ENCODE measurements around the gene DSN1.
"Not testable (repeated sequence)": the region's sequence is repeated elsewhere in the genome, so short reads cannot be mapped to it uniquely, and the experiment has no call there.

The DSN1 gene, protein sequence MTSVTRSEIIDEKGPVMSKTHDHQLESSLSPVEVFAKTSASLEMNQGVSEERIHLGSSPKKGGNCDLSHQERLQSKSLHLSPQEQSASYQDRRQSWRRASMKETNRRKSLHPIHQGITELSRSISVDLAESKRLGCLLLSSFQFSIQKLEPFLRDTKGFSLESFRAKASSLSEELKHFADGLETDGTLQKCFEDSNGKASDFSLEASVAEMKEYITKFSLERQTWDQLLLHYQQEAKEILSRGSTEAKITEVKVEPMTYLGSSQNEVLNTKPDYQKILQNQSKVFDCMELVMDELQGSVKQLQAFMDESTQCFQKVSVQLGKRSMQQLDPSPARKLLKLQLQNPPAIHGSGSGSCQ

GRCh38 chr20:36773597-36774390, at the start of gene DSN1:
DSN1 (minus strand) TSS chr20:36773763; CDS start chr20:36771458, 2,305 bp downstream.
- peak; percentile 97 for DNase-seq

DNA sequence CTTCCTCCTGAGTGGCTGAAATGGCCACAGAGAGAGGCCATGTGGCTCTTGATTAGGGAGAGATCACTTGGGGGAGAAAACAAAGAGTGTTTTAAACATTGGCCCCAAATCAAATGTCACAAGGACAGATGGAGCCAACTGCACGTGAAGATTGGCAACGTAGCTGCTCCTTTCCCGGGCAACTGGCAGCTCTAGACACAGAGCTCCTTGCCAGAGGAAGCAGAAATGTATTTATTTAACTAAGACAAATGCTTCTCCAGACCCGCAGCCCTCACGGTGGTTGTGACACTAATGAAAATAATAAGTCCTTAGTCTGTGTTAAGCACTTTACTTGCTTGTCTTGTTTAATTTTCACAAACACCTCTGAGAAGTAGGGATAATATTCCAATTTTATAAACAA, 49.6 kb upstream of the DSN1 start:
- DNase-seq, result no peak

GRCh38 chr20:36821964-36822437, 48.4 kb upstream of the DSN1 start:
- no peak for DNase-seq

DNA sequence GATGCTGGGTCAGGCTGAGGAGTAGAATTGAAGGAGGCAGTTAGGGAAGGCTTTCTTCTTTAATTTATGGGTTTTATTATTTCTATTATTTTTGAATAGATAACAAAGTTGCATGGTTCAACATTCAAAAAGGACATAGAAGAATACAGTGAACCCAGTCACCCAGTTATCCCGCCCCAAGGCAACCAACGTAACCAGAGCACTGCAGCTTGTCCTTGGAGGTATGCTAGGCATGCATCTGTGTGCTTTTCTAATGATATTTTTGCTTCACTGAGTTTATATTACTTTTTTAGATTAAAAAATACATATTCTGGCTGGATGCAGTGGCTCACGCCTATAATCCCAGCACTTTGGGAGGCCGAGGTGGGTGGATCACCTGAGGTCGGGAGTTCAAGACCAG, 47.4 kb upstream of the DSN1 start:
- no peak for DNase-seq

GRCh38 chr20:36820073-36820472, 46.5 kb upstream of the DSN1 start:
- no peak for DNase-seq

GRCh38 chr20:36819659-36820058, 46.1 kb upstream of the DSN1 start:
- DNase-seq, result no peak

DNA sequence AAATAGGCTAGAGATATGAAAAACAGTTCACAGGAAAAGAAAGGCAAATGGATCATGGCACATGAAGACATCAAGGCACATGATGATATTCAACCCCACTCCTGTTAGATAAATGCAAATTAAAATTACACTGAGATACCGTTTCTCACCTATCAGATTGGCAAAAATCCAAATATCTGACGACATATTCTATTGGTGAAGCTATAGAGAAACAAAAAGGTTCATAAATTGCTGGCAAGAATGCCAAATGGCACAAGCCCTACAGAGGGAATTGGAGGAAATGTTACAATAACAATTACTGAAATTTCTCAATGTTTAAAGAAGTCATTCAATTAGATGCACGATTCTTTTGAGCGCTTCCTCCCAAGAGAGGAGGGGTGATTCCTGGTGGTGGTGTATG, 45.3 kb upstream of the DSN1 start:
- DNase-seq, result no peak

- no peak for DNase-seq
Observed at GRCh38 chr20:36818185-36818584, 44.6 kb upstream of the DSN1 start.

- no peak for DNase-seq
Observed at GRCh38 chr20:36817496-36817895, 43.9 kb upstream of the DSN1 start.

DNA sequence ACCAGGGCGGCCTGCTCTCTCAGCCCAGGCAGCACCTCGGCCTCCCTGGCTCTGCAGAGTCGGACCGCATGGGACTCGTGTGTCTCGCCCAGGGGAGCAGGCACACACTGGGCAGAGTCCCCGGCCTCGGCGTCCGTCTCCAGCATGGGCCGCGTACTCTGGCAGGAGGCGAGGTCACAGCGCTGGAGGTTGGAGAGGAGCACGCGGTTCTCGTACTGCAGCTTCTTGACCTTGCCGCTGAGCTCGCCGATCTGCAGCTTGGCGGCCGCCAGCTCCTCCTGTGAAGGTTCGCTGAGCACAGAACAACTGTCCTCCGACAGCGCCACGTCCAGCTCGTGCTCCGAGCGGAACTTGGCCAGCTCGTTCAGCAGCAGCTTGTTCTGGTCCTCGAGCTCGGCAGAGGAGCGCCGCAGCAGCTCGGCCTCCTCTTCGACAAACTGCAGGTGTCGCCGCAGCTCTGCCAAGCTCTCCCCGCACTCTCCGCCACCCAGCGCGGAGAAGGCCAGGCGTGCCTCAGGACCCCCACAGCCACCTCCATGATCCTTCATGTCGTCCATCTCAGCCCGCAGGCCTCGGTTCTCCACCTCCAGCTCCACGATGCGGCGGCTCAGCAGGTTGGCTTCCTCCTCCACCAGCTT, 42.0 kb upstream of the DSN1 start:
- no peak for DNase-seq

DNA sequence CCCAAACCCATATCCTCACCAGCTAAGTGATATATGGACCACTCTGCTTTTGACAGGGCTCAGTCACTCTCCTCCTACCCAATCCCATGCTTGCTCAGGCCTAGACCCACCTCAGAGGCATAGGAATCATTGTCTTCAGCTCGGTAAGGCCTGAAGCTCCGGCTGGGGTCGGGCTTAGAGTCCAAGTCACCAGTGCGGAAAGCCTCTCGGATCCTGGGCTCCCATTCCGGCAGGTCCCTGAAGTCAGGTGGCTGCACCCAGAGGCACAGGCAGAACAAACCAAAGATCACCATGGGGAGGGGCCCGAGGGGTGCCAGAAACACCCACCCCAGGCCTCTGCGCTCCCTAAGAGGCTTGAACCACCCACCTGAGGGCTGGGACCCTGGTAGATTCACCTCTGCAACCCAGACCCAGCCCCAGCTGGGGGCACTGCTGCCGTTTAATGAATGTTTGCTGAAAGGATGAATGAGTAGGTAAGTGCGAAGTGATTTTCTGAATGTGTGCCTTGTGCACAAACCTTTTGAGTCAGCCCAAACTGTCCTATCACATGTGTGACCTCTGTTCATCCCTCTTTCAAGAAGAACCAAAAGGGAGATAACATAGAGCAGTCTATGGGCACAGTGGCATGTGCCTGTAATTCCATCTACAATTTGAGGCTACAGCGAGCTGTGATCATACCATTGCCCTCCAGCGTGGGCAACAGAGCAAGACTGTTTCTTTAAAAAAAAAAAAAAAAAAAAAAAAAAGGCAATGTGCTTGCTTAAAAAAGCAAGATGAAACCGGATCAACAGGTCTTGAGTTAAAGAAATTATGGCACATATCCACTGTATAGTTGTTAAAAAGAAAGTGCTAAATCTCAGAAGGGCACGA, 39.3 kb upstream of the DSN1 start:
- no peak for DNase-seq

DNA sequence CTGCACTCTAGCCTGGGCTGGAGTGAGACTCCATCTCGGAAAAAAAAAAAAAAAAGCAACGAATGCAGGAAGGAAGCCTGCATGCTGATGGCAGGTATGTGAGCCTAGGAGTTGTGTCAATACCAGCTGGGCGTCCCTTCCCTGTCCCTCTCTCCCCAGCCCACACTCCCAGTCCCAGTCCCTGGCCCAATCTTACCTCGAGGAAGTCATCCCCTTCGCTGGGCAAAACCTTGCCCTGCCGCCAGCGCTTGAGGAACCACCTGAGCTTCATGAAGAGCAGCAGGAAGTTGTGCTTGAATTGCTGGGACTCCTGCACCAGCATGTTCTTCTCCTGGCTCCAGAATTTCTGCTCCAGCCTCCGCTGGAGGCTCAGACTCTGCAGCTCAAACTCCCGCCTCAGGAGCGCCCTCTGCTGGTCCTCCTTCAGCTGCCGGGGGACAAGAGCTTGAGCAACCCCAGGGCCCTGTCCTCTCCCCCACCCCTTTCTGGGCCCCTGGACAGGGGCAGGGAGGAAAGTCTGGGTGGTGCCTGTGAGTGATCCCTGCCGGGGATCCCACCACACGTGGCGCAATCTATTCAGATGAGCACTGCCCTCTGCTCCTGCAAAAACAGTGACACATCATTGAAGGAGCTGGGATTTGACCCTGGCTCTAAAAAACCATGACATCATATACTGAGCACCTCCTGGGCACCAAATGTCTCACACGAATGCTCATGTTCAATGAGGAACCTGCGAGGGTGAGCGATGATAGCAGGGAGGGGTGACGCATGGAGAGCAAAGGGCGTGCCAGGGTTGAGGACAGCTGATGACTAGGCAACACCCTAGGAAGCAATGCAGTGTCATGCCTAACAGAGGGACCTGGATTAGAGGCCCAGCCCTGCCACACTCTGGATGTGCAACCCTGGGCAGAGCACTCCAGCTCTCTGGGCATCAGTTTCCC, 35.0 kb upstream of the DSN1 start:
- DNase-seq, result peak; percentile 62

DNA sequence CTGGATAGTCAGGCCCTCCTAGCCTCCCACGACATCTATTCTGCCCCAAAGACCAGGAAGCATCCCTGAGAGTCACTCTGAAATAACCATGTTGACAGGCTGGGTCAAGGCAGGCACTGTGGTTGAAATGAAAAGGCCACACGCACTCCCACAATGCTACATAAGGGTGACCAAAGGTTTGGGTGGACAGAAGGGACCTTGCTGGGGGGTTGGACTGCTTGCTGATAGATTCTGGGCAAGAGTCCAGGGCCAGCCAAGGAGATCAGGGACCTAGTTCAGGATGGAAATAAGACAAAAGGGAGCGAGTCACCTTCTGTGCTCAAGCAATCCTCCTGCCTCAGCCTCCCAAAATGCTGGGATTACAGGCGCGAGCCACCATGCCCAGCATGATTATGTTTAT, 32.5 kb upstream of the DSN1 start:
- DNase-seq, result no peak

DNA sequence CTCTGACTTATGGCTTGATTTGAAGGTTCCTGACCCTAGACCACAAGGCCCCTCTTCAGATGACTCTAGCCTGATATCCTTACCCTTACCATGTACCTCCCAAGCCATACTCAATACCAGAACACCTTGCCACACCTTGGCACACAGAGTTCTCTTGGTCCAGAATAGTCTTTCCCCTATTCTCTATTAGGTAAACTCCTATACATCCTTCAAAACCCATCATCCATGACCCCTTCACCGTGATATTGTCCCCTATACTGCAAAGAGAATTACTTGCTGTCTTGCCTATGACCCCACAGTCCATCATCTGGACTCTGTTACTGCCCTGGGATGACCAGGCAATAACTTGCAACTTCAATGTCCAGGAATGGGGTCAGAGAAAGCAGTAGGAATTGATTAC, 31.8 kb upstream of the DSN1 start:
- no peak for DNase-seq

DNA sequence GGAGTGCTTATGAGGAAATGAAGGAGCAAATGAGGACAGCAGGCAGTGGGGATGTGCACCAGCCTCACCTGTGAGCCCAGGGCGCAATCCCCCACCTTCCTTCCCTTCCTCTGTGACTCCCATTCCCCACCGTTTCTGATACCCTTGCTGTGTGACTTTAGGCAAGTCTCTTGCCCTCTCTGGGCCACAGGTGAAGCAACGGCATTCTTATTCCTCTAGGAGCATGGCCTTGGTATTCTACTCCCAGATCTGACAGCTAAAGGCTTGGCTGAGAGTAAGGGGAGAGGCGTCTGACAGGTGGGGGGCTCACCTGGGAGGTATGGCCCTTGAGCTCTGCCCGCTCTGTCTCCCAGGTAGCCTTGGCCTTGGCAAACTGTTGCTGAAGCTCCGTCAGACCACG, 30.9 kb upstream of the DSN1 start:
- DNase-seq, result no peak

DNA sequence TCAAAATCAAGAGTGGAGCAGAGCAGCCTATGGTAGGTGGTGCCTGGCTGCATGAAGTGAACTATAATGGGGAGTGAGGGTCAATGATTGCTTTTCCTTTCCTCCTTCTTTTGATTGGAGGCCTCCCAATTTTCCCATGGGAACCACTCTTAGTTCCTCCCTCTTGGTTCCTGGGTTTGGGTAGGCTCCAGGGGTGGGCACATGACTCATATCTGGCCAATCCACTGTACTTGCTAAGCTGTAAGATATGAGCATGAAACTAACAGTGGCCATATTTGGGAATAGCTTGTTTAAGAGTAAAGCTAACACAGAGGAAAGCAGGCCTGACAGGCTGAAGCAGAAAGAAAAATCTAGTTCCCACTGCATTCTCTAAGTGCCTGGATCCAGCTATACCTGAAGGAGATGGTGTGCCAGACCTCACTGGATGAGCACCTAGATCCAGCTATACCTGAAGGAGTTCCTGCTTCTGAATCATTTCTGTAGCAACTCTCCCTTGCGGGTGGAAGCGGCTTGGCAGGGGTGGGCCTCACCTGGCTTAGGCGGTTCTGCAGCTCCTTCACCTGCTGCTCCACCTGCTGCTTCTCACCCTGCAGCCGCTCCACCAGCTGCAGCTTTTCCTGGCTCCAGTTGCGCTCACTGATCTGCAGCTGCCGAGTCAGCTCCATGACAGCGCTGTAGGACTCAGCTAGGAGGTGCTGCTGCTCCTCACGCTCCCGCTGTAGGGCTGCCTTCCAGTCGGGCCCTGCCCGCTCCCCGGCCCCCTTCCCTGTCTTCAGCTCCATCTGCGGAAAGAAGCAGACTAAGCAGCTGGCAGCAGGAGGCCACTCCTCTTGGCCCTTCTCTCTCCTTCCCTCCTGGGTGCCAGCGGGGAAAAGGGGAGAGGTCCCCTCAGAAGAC, 29.0 kb upstream of the DSN1 start:
- no peak for DNase-seq

DNA sequence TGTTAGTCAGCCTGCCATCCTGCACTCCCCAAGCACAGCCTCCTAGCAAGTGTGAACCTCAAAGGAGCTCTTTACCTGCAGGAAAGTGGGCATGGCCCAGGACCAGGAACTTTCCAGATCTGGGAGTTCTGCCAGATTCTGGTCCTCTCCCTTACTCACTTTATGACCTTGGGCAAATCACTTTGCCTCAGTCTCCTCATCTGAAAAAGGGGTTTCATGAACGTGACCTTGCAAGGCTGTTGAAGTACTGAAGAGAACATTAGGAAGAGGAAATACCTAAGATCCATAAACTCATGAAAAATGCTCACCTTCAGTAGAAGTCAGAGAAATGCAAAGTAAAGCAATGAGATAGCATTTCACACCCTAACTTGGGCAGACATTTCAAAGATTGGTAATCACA, 26.8 kb upstream of the DSN1 start:
- DNase-seq, result no peak

DNA sequence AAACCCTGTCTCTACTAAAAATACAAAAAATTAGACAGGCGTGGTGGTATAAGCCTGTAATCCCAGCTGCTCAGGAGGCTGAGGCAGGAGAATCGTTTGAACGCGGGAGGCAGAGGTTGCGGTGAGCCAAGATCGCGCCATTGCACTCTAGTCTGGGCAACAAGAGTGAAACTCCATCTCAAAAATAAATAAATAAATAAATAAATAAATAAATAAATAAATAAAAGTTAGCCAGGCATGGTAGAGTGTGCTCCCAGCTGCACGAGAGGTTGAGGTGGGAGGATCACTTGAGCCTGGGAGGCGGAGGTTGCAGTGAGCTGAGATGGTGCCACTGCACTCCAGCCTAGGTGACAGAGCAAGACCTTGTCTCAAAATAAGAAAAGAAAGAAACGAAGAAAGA, 25.8 kb upstream of the DSN1 start:
- DNase-seq, result not testable (repeated sequence)

- DNase-seq, result no peak
Observed at GRCh38 chr20:36796875-36797274, 23.3 kb upstream of the DSN1 start.

GRCh38 chr20:36796117-36796516, 22.6 kb upstream of the DSN1 start:
- DNase-seq, result no peak

- DNase-seq, result no peak
Observed at GRCh38 chr20:36795691-36796090, 22.1 kb upstream of the DSN1 start.
